Endometrial microvascular endothelial cells (primary cell): ENCODE measurements around the gene TIGD1. TPM values are rescaled to one million over a fixed set of nuclear protein-coding genes. Genes with fewer than 3 reads are reported as not detected.

Experiments used
- in situ Hi-C: cut with HindIII; loops from 2 replicates; pipeline ENCODE4 v1.10.0; 2017; ENCODE audit warnings: low sequenced_read_pairs, low pct_unique_long_range_greater_than_20kb; ENCODE audit errors: inconsistent ontology term
- total RNA-seq: library from RNA; depleted of rRNA; stranded (reverse); fragments of >200 nt; gene quantifications from one replicate; pipeline ENCODE4 v1.2.3, GENCODE V29; 2015; ENCODE audit errors: inconsistent ontology term

The TIGD1 gene
- total RNA-seq, 1 donor from 2014 or later = 1.7 TPM

DNA sequence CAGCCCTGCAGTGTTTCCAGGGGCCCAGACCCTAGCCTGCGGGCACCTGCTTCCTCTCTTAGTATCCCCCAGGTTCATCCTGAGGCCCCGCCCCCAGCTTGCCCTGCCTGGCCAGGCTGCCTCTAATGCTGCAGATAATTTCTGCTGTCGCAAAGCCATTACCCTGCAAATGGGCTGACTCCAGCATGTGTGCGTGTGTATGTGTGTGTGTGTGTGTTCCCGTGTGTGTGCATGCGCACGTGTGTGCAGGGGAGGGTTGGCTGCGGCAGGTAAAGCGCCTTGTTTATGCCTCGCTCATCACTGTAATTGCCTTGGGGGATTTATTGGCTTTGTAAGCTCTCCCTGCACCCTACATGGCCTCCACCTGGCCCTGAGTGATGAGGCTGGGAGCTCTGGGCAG is 37.8 kb downstream of the TIGD1 start:
- in situ Hi-C loops = no loop called here

- in situ Hi-C loops = no loop called here
Observed at GRCh38 chr2:232511336-232511890, 38.9 kb downstream of the TIGD1 start.

GRCh38 chr2:232508251-232508650 is 42.1 kb downstream of the TIGD1 start:
- in situ Hi-C loops = no loop called here

DNA sequence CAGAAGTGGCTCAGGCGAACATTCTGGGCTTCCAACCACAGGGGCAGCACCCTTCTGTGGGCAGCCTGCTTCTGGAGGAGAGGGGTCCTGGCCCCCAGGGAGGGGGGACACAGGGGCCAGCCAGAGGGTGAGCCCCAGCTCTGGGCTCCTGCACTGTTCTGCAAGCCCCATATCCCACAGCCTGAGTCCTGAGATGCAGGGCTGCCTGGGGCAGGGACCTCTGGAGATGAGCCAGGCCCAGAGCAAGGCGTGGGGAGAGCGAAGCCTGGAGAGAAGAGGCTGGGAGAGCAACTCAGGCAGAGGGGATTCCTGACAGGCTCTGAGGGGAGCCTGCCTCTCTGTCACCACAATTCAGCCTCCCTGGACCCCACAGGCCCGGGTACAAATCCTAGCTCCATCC is 43.6 kb downstream of the TIGD1 start:
- in situ Hi-C loops = no loop called here

GRCh38 chr2:232505856-232506255 is 44.5 kb downstream of the TIGD1 start:
- in situ Hi-C loops = no loop called here

DNA sequence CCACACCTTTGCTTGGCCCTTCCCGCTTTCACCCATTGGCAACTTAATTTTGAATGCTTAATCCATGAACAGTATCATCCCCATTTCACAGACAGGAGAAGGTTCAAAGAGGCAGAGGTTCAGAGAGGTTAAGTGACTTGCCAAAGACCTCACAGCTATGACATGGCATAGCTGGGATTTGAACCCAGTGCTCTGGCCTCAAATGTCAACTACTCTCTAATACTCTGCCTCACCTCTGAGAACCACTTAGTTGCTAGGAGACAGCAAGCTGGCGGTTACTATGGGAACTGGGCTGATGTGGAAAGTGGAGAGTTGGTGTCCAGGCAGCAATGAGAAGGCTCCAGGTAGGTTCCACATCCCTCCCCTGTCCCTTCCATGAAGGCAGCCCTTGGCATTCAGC is 45.9 kb downstream of the TIGD1 start:
- in situ Hi-C loops = no loop called here

DNA sequence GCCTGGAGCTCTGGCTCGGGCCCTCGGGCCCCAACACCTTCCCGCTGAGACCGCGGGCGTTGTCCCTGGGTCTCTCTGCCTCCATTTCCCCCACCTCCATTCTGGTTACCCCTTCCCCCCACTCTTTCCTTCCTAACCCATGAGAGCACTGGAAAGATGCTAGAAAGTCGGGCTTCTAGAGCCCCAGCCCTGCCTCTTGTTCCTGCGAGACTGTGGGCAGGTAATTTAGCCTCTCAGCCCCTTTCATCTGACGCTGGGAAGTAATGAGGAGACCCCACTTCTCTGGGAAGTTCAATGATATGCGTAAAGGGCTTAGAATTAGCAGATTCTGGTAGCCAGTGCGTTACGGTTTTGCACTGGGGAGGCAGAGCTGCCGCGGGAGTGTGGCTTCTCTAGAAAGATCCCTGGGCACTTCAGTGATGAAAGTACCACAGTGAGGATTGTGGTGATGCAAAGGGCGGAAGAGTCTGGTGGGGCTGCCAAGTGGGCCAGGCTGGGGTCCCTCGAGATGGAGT is 46.5 kb downstream of the TIGD1 start:
- in situ Hi-C loops = no loop called here

DNA sequence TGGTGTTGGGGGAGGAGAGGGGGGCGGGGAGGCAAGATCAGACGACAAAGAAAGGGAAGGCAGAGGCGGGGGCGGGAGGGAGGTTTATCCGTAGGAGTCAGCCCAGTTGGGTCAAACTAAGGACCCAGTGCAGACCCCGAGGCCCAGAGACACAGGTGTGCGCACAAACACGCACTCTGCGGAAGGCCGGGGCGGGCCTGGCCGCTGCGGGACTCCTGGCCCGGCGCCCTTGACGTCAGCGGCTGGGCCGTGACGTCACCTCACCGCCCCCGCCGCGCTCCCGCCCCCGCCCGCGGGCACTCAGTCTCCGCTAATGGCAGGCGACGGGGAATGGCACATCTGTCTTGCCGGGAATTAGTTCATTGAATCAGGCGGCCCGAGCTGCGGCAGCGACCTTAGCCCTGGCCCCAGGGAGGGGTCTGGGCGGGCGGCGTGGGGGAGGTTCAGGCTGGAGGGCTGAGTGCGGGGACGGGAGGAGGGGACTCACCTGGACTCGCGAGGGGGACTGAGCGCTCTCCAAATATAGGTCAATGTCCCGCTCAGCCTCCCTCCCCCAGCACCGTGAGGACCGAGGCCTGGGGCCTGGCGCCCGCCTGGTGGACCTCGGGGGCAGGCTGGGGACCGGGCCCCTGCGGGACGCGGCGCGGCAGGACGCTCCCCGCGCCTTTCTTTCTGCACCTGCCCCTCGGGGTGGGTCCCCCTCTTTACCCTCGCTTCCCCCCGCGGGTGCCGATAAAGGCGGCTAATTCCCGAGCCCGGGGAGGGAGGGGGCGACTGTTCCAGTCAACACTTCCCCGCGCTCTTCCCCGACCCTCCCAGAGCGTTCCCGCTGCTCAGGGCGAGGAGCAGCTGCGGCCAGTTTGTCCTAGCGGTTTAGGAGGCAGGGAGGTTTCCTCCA is 47.2 kb downstream of the TIGD1 start:
- in situ Hi-C loops = no loop called here

DNA sequence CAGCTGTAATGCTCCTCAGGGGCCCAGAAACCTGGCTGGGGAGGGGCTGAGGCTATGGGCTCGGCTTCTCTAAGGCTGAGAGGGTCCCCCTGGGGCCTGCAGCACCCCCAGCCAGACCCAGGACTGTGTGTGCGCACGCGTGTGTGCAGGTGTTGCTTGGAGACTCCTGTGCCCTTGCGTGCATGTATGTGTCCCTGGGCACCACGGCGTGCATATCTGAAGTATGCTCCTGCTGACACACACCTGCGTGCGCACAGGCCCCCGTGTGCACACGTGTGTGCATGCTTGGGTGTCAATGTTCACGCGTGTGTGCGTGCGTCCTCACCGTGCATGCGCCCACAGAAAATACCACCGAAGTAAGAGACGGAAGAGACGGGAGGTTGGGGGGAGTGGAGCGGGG is 47.8 kb downstream of the TIGD1 start:
- in situ Hi-C loops = no loop called here

GRCh38 chr2:232501794-232502390 is 48.5 kb downstream of the TIGD1 start:
- in situ Hi-C loops = no loop called here

DNA sequence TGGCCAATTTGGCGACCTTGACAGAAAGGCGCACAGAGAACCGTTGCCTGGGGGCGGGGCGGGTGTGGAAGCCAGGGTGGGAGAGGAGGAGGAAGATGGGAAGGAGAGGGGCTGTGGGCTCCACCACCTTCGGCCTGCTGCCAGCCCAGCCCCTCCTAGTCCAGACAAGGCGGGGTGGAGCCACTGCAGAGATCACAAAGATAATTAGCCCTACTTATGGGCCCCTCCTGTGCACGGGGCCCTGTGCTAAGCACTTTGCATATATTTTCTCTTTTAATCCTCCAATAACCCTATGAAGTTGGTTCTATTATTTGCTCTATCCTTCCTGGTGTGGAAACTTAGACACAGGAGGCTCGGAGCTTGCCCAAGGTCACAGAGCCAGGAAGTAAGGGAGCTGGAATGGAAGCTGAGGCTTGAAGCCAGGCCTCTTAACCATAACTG is 49.0 kb downstream of the TIGD1 start:
- in situ Hi-C loops = no loop called here

- in situ Hi-C loops = no loop called here
Observed at GRCh38 chr2:232498452-232498851, 51.9 kb downstream of the TIGD1 start.

Other genes starting within 250 kb of the TIGD1 start
- gene ALPP, start 171.8 kb downstream of the TIGD1 start, total RNA-seq = not detected
- gene ALPG, start 143.7 kb downstream of the TIGD1 start, total RNA-seq = not detected
- gene ALPI, start 94.4 kb downstream of the TIGD1 start, total RNA-seq = not detected
- not detected for gene ECEL1, start 62.7 kb downstream of the TIGD1 start, total RNA-seq
- not detected for gene PRSS56, start 30.2 kb downstream of the TIGD1 start, total RNA-seq
- gene CHRND, start 24.4 kb downstream of the TIGD1 start, total RNA-seq = not detected
- not detected for gene CHRNG, start 10.9 kb downstream of the TIGD1 start, total RNA-seq
- gene EIF4E2, start 132 bp upstream of the TIGD1 start, total RNA-seq = 100 TPM
- 0.19 TPM for gene EFHD1, start 83.0 kb upstream of the TIGD1 start, total RNA-seq
- gene GIGYF2, start 146.8 kb upstream of the TIGD1 start, total RNA-seq = 41.4 TPM
- not detected for gene KCNJ13, start 226.0 kb upstream of the TIGD1 start, total RNA-seq